ENCODE measurements around the gene MORC2.
A peak's percentile ranks its signal among the peaks of the same experiment; 100 is the strongest.

The MORC2 gene

DNA sequence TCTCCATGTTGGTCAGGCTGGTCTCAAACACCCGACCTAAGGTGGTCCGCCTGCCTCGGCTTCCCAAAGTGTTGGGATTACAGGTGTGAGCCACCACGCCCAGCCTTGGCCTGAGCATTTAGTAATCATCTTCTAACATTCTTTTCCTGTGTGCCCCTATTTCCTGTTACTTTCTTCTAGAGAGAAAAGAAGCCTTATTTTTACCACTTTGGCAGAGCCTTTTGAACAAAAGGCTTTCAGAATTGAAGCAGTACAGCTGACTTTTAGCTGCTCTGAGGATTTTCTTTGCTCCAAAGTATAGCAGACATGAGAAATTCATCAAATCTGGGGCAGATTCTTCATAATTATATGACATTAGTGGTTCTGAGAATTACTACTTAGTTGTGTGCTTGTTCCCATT is 13.4 kb downstream of the MORC2 start:
- DNase-seq (ENCODE audit: low read depth, low spot score) = no peak
- H3K4me3 ChIP-seq (ENCODE audit: low read length) = no peak overlapping the region

DNA sequence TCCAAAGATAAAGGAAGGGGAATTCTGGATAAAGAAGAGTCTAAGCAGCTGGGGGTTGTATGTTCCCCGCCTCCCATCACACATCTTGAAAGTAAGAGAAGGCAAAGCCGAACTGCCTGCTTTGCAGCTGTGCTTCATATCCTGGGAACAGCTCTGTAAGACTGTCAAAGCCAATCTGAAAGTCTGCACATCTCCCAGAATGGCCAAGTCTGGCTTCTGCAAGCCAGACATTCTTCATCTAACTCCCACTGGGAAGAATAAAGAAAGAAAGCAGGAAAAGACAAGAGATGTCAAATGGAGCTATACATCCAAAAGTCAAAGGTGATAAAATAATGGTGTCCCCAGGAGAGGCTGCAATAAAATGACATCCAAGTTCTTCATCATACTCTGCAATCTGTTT is 15.4 kb downstream of the MORC2 start:
- no peak overlapping the region for H3K4me3 ChIP-seq (ENCODE audit: low read length)

DNA sequence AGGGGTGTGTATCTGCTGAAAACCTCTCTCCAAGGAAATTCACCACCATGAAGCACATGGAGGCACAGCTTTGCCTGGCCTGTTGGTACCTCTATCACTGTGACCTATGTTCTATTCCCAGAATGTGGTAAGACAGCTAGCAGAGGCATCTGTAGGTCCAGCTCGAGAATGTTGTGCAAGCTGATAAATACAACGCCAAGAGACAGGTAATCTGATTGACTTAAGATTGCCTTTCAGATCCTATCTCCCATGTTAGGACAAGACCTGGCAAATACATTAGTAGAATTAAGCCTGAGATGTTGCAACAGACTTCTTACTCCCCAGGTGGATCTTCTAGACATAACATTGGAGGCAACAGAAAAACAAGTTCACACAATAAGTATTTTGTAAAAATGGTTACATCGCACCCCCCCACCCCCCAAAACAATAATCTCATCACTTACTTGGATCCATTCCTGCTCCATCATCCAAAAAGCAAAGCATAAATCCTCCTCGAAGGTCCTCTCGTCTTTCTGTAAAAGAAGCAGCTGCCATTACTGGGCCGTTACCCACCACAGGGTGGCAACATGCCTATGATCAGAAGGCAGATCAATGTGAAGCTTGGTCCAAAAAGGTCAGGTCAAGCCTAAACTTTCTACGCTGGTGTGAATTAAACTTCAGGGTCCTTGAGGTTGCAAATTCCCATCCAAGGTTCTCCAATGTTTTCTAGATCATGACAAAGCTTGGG is 18.5 kb downstream of the MORC2 start:
- no peak for DNase-seq (ENCODE audit: low read depth, low spot score)
- H3K4me3 ChIP-seq (ENCODE audit: low read length) = no peak overlapping the region

More for the DNA sequence above, 15.4 kb downstream of the MORC2 start:
- no peak for DNase-seq (ENCODE audit: low read depth, low spot score)

DNA sequence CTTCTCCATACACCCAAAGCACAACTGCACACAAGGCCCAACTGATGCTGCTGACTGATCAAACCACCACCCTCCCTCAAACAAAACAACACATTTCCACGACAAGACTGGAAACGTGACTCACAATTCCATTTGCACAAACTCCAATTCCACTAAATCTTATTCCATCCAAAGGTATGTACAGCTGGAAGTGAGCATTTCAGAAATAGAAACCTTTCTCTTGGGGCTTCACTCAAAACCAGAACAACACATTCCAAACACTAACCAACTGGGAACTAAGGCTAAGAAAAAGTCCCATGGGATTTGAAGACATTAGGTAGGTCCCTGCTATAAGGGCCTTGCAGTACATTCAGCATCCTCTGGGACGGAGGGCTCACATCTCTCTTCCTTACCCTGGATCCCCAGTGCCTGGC is 19.6 kb downstream of the MORC2 start:
- no peak overlapping the region for H3K4me3 ChIP-seq (ENCODE audit: low read length)
- no peak for DNase-seq (ENCODE audit: low read depth, low spot score)

DNA sequence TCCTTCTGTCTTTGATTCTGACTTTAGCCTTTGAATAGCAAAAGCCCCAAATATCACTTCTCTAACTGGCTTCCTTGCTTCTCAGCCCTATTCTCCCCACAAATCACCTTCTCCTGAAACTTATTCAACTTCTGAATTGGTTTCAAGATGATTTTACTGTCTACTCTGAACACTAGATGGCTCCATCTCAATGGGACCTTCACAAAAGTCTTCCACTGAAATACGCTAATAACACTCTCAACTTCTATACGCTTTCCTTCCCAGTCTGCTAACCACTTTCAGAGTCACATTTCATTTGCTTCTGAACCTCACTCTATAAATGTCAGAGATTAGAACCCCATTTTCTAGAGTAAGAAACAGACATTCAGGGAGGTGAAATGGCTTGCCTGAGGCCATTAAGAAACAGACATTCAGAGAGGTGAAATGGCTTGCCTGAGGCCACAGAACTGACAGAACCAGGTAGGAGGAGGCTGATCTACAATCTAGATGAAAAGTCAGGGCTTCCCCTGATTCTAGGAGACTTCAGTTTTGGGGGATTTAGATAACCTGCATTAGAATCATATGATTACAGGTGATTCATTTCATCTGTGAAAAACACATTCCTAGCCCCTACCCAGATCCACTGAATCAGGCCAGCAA is 20.6 kb downstream of the MORC2 start:
- H3K4me3 ChIP-seq (ENCODE audit: low read length) = no peak overlapping the region
- DNase-seq (ENCODE audit: low read depth, low spot score) = peak; percentile 39

DNA sequence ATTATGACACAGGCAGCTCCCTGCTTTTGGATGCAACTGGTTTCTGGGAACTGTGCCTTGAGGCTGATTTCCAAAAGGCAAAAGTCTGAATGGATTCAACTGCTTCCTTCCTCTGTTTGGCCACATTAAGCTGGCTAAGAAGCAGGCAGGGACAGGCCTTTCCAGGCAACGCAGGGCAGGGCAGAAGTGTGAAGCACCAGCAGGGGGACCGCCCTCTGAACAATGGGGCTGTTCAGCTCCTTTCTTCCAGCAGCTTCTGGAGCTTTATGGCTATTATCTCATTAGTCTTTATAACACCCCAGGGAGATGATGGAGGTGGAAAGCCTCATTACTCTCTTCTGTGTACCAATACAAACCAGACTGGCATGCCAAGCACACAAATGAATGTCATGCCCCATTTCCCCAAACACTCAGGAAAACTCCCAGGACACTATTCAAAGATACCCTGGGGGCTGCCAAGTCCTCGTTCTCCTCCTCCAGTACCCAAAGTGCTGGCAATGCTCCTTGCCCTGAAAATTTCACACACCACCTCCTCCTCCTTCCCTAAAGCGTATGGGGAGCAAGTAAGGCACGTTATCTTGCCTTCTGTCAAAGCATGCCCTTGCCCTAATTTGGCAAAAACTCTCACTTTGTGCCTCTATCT is 21.3 kb downstream of the MORC2 start:
- no peak overlapping the region for H3K4me3 ChIP-seq (ENCODE audit: low read length)
- DNase-seq (ENCODE audit: low read depth, low spot score) = no peak

DNA sequence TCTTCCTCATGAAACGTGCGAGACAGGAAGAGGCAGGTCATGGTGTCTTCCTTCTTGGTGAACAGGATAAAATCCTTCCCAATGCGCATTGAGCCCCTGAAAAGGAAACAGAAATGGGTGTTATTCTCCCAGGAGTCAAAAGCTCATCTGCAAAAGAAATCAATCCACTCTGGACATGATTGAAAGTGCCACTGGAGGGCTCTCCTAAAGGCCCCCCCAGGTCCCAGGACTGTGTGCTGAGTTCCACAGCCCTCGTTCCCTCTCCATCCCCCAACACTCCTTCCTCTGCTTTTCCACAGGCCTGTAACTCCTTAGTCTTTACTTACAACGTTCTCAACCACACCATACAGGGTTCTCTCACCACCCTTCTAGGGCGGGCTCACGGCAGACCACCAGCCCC is 22.2 kb downstream of the MORC2 start:
- H3K4me3 ChIP-seq (ENCODE audit: low read length) = no peak overlapping the region
- DNase-seq (ENCODE audit: low read depth, low spot score) = no peak

DNA sequence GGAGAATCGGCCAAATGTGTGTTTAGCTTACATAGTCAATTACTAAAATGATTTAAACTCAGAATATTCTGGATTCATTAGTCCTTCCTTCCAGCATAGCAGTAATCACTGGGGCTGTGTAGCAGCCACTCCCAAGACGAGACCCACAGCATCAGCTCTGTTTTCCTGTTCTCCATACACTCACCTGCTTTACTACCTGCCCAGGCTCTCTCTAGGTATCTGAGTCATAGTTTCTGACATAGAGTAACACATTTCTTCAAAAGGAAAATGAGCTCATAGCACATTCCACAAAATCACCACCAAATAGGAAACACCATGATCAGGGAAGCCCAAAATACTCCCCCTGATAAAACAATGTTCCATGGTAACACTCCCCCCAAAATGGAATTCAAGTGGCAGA is 22.9 kb downstream of the MORC2 start:
- H3K4me3 ChIP-seq (ENCODE audit: low read length) = no peak overlapping the region
- no peak for DNase-seq (ENCODE audit: low read depth, low spot score)

DNA sequence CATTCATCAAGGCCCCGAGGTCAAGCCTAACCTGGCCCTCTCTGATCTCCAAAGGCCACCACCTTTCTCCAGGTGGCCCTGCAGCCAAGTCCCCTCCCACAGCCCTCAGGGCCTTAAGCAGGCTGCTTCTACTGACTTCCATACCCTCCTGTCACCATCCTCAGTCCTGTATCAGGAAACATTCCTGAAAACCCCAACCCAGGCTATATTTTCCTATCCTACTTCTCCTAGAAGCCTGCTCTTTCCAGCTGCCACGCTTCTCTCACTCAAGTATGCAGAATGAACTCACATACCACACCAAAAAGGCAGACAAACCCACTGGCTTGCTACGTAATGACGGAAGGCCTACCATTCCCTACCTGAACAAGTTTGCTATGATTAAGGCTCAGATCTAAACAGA is 23.6 kb downstream of the MORC2 start:
- no peak overlapping the region for H3K4me3 ChIP-seq (ENCODE audit: low read length)
- DNase-seq (ENCODE audit: low read depth, low spot score) = no peak

DNA sequence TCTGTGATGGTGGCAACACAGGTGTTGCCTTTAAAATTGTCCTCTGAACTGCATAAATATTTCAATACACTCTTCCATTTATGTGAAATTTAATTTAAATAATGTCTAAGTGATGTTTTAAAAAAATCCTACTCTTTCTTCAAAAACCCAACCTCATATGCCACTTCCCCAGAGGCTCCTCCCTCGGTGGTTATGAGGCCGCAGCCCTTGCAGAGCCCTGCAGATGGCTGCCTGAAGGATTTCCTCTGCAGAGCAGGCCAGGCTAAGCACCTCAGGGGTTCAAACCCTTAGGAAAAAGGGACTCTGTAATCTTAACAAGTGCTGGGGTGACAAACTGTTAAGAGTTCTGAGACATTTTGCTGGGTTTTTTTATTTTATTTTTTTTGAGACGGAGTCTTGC is 25.2 kb downstream of the MORC2 start:
- peak; percentile 78 for DNase-seq (ENCODE audit: low read depth, low spot score)
- H3K4me3 ChIP-seq (ENCODE audit: low read length) = no peak overlapping the region

DNA sequence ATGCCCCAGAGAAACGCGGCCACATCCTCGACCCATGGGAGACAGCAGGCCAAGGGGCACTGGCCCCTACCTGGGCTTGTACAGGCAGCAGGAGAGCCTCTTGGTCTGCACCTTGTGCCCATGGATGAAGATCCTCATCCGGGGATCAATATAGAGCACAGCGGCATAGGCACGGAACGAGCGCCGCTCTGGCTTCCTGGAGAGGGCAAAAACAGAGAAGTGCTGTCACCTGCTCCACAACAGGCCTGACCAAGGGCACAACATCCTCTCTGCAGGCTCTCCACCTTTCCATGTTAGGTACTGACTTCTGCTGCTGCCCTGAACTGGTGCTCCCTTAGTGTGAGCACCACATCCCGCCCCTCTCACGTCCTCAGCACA is 27.2 kb downstream of the MORC2 start:
- no peak for DNase-seq (ENCODE audit: low read depth, low spot score)
- H3K4me3 ChIP-seq (ENCODE audit: low read length) = no peak overlapping the region

DNA sequence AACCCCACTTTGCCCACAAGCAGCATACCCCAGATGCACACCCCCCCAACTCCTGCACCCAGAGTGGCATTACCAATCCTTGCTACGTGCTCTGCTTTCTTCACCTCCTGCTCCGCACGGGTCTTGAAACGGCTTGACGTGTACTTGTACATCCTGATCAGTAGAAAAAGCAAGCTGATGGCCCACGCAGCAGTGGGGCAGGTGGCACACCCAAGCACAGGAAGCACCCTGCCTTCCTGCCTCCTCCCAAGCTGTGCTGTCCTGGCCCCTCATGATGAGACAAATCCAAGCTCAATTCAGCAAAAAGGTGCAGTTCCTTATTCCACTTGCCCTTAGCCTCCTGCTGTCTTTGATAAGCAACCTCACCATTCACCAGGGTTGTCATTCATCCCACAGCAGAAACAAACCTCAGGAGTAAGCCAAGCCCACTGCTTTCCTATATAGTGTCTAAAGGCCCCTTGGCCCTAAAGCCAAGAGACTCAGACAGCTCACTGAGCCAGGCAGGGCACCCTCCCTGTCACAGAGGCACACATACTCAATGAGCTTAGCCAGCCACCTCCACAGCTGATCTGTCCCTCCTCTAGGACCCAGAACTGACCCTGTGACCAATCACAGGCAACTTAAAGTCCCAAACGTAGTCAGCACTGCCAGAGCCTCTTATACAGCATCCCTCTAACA is 27.8 kb downstream of the MORC2 start:
- H3K4me3 ChIP-seq (ENCODE audit: low read length) = no peak overlapping the region
- no peak for DNase-seq (ENCODE audit: low read depth, low spot score)

DNA sequence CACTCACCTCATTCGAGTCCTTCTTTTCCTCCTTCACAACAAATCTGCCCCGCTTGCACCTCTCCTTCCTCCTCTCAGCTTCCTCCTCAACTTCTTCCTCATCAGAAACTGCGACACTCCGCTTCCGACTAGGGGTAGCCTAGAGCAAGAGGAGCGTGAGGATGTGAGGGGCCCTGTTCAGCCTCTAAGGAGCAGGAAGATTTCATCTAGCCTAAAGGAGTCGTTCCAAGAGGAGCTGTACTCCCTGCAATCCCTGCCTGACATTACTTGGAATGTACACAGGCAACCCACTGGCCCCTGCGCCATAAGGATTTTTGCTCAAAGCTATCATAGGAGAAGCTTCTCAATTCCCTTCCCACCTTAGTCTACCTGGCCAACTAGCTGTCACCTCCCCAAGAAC is 34.5 kb downstream of the MORC2 start:
- DNase-seq (ENCODE audit: low read depth, low spot score) = no peak

DNA sequence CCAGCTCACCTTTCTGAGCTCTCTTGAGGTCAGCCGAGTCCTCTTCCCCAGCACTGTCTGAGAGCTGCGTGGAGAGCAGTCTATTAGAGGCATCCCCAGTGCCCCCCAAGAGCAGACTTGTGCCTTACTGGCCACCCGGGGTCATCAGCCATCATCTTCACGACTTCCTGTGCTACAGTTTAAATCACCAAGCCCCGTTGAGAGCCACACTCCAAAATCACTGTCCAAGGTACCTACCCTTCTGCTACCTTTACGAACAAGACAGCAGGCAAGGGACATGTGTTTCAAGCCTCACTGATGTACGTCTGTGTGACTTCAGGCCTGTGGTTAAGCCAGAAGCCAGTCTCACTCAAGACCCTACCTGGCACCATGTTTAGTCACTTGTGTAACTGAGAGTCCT is 35.1 kb downstream of the MORC2 start:
- no peak overlapping the region for H3K4me3 ChIP-seq (ENCODE audit: low read length)
- no peak for DNase-seq (ENCODE audit: low read depth, low spot score)

More for the DNA sequence above, 34.5 kb downstream of the MORC2 start:
- H3K4me3 ChIP-seq (ENCODE audit: low read length) = no peak overlapping the region

DNA sequence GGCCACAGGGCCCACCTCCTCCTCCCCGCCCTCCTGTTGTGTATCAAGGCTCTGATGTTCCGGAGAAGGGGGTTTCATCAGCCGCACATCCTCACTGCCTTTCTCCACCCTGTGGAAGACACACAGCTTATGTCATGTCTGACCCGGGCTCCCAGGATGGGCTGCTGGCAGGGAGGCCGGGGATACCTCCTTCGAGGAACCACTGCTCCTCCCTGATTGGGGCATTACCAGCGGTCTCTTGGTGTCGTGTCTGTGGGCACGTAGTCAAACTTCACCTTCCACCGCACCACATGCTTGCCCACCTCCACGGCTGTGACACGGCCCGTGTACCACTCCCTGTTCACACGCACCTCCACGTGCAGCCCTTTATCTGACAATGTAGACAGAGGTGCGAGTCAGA is 35.9 kb downstream of the MORC2 start:
- DNase-seq (ENCODE audit: low read depth, low spot score) = no peak

DNA sequence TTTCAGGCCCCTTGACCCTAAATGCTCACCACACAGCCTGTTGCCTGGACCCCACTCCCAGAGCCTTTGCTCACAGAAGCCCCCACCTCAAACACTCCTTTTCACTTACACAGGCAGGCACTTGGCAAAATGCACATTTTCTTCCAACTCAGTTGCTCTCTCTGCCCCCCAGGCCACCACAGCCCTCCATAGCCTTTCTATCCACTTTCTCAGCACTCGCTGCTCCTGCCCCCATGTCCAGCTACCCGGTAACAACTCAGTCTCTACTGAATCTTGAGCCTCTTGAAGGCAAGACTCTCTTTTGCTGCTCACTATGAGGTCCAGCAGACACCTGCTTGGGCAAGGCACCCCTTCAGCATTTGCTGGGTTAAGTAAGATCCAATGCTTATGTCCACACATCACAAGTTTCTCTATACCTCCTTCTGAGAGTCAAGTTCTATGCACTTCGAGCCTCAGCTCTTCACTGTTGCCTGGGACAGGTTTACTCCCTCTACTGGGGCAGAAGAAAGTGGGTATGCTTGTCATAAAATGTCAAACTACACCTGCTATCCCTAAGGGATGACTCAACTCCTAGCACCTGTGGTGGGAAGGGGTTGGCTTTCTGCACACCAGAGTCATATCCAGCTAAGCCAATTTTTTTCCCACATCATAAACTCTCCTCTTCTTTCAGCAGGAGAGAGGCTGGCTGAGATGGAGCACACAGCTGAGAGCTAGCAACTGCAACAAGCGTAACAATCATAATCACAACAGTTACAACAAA is 36.9 kb downstream of the MORC2 start:
- no peak for DNase-seq (ENCODE audit: low read depth, low spot score)
- H3K4me3 ChIP-seq (ENCODE audit: low read length) = no peak overlapping the region

More for the DNA sequence above, 35.9 kb downstream of the MORC2 start:
- no peak overlapping the region for H3K4me3 ChIP-seq (ENCODE audit: low read length)

DNA sequence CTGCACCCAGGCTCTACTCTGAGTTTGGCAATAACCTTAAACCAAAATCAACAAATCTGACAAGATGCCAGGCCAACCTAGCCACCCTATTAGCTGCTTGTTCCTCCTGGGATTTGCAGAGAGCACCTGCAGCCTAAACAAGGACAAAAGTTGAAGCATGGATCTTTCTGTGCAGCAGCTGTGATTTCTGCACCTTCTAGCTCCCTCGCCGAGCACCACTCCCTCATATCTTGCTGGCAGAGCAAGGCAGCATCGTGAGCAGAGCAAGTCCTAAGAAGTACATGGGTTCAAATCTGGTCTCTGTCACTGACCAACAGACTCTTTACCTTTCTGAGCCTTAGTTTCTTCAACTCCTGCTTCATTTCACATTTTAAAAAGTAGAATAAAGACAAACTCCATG is 38.3 kb downstream of the MORC2 start:
- H3K4me3 ChIP-seq (ENCODE audit: low read length) = no peak overlapping the region
- no peak for DNase-seq (ENCODE audit: low read depth, low spot score)

DNA sequence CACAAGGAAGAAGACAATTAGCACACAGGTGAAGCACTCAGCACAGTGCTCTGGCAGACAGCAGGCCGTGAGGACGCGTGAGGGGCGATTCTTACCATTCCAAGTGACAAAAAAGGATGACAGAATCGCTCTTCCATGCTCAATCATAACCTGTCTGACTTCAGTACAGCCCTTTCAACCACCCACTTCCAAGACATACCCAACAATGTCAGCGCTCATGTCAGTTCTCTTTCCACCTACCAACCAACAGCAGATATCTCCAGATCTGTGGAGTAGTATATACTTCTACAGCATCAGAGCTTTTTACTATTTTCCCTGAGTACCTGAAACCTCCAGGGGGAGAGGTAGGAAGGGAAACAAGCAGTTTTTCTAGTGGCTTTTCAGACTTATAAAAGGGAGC is 40.2 kb downstream of the MORC2 start:
- H3K4me3 ChIP-seq (ENCODE audit: low read length) = no peak overlapping the region
- no peak for DNase-seq (ENCODE audit: low read depth, low spot score)

DNA sequence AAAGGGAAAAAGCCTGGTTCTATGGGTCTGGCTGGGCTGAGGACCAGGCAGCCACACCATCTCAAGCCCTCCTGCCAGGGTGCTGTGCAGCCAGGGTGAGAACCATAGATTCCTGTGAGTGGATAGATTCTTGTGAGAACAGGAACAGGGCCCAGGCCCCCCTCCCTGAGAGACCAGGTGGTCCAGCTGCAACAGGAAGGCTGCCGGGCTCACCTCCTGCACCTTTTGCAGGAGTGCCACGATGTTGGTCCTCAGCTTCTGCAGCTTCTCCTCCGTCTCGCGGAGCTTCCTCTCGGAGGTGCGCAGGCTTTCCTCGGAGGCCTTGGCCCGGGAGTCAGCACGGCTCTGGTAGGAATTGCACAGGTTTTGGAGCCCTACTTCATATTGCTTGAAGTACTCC is 40.8 kb downstream of the MORC2 start:
- DNase-seq (ENCODE audit: low read depth, low spot score) = no peak
- H3K4me3 ChIP-seq (ENCODE audit: low read length) = no peak overlapping the region

Measured in Jurkat, Clone E6-1 (cell line).